ENCODE results near the gene ECEL1.

DNA sequence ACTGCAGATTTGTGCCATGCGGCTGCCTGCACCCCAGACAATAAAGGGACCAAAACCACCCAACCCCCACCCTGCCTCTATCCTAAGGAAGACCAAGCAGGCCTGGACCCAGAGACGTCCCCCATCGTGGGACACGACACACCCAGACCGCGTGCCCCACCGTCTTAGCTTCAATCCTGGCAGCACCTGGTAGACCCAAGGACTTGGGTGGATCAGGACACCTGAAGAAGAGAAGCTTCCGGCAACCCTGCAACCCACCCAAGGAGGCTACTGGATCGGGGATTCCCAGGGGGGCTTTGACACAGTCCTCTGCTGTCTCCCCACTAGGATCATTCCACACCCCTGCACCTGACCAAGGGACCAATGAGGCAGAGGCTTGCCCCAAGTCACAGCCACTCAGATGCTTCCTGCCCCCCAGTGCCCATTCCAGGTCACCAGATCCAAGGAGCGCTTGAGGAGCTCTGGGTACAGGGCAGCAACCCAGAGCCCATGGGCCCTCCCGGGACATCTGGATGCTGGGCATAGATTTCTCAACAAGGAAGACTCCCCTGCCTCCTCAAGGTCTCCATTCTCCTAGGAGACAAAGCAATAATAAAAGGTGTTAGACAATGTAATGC, 28.1 kb downstream of the ECEL1 start:
- TF ChIP-seq POLR2A (IDR thresholded peaks at IDR 0.05): no peak
- TF ChIP-seq CTCF (IDR thresholded peaks at IDR 0.05): no peak
